Measurements from ENCODE around the gene ISM2. TPM values are rescaled to one million over a fixed set of nuclear protein-coding genes. Genes with fewer than 3 reads are reported as not detected.

The ISM2 gene
- total and polyA plus RNA-seq, 10 of the 15 experiments (the other 5 are each of a cell fraction or from before 2014, with no cell fraction given) = 0.03 TPM; not detected in 9

- H3K9me3 ChIP-seq (replicated peaks; ENCODE audit: control insufficient read depth, insufficient read depth, low read length) = no peaks in the 10 kb centered on the region
- H3K4me1 ChIP-seq (ENCODE audit: control insufficient read depth, insufficient read depth, low read length) = peaks cover 13% of the 10 kb centered on the region
- H3K4me2 ChIP-seq (ENCODE audit: control insufficient read depth, insufficient read depth) = peak overlapping the region; percentile 73
- peaks cover 10 to 18% of the 10 kb centered on the region in 2 experiments for H3K36me3 ChIP-seq (ENCODE audit: control insufficient read depth in 2 of 2, insufficient read depth in 2 of 2, low read length in 1 of 2)
- BruUV-seq (replicated peaks) = no TSS peak
- ChIA-PET CTCF (interaction anchor here (0.5 to 4.6 kb wide), 43 partner anchors 7 to 440 kb away, joined by 3 to 140 read pairs (median 6); partner anchors contain the start of genes ALKBH1, SAMD15, SLIRP and SNW1), POLR2A (interaction anchor here (0.6 to 1.6 kb wide), 9 partner anchors 9 to 150 kb away, joined by 3 to 7 read pairs (median 3); partner anchors contain the start of genes SAMD15 and TMED8), RAD21 (ENCODE audit: unreplicated experiment) (interaction anchor here (1.0 to 3.2 kb wide), 18 partner anchors 14 to 303 kb away, joined by 3 to 44 read pairs (median 8); partner anchors contain the start of genes GSTZ1, POMT2, SAMD15 and TMED8), SMC1A (ENCODE audit: uncharacterized antibody, unreplicated experiment) (interaction anchor here (1.0 to 2.7 kb wide), 22 partner anchors 10 to 294 kb away, joined by 3 to 91 read pairs (median 5); partner anchors contain the start of genes ALKBH1, GSTZ1, POMT2 and SLIRP)
- intact Hi-C loops (cut with micrococcal nuclease; ENCODE audit: unreplicated experiment) = loop anchor here (2.0 to 5.0 kb wide), 3 partner anchors 82 to 306 kb away; partner anchors contain the start of genes ALKBH1, SAMD15, SLIRP and TMED8
- FAIRE-seq (no peak), ATAC-seq (peak; percentile 44), DNase-seq (ENCODE audit: low read depth, low spot score) (no peak)
- in situ Hi-C loops (cut with MboI) = no loop called here
- H3K4me3 ChIP-seq = peak overlapping the region; percentile 82
- TF ChIP-seq NKRF (conservative IDR thresholded peaks at IDR 0.05) (peak; percentile 48), CBX5 (IDR thresholded peaks at IDR 0.05; ENCODE audit: low read depth) (no peak), ASH2L (IDR thresholded peaks at IDR 0.05; ENCODE audit: borderline replicate concordance, low read depth) (peak; percentile 18; the same call in 1 of the 2 replicates), ZBED1 (IDR thresholded peaks at IDR 0.05; ENCODE audit: borderline replicate concordance) (0 out of 2 replicates have a peak, but pooled peaks have one; percentile 30), BHLHE40 (IDR thresholded peaks at IDR 0.05; ENCODE audit: borderline replicate concordance in 1 of 2, low read depth in 2 of 2, low read length in 1 of 2) (peak; percentile 31 to 40; a peak in 2 of 4 replicates), IKZF2 (IDR thresholded peaks at IDR 0.05) (no peak), RUNX3 (IDR thresholded peaks at IDR 0.05; ENCODE audit: low read length) (peak; percentile 34; the same call in 1 of the 2 replicates), GATAD2B (conservative IDR thresholded peaks at IDR 0.05; ENCODE audit: low read depth) (no peak)
- H3K9ac ChIP-seq (ENCODE audit: control insufficient read depth, insufficient read depth, low read length) = peak overlapping the region; percentile 88
- 1% methylated on average over 29 of the region's 29 CpGs for WGBS (ENCODE audit: insufficient coverage, insufficient replicate concordance, low lambda C conversion rate, missing lambda C conversion rate)
- peaks cover 4% of the 10 kb centered on the region; the same call in 1 of the 2 replicates for H4K20me1 ChIP-seq (ENCODE audit: control insufficient read depth, insufficient read depth)
- no peaks in the 10 kb centered on the region for H3K27me3 ChIP-seq (replicated peaks in 1 of 2; ENCODE audit: control insufficient read depth in 2 of 2, insufficient read depth in 2 of 2, low read length in 1 of 2)
- H2AFZ ChIP-seq (ENCODE audit: control insufficient read depth, low read depth, low read length) = peak overlapping the region; percentile 99
- peaks cover 53% of the 10 kb centered on the region for H3K79me2 ChIP-seq (ENCODE audit: control insufficient read depth, insufficient read depth, low read length)
- peak overlapping the region; percentile 97 for H3K27ac ChIP-seq (ENCODE audit: control insufficient read depth, insufficient read depth)
Observed at GRCh38 chr14:77458249-77458950, 40.2 kb downstream of the ISM2 start.
